Measurements from ENCODE around the gene CARS1.

DNA sequence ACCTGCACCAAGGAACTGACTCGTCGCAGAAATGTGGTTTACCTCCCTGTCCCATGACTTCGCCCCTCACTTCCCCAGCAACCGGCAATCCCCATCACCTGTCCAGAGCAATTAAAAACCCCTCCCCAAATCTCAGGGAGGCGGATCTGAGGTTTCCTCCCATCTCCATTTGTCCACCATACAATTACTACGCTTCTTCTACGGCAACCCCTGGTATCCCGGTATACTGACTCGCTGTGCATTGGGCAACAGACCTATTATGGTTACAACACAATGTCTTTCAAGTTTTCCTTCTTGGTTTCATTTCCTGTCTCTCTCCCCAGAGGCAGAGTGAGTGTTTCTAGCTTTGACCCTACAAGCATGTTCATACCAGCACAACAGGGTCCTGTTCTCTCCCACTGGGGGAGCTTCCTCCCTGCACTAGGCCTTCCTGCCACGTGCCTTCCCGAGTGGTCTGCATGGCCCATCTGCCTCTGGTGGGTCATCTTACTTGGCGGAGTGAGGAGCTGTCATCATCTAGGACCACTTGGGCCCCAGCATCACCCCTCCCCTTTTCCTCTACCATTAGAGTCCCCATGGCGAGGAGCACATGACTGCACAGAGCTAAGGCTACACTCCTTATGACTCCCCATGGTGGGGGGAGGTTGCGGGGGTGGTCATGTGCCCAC, 34.8 kb downstream of the CARS1 start:
- TF ChIP-seq, protein P1, sequence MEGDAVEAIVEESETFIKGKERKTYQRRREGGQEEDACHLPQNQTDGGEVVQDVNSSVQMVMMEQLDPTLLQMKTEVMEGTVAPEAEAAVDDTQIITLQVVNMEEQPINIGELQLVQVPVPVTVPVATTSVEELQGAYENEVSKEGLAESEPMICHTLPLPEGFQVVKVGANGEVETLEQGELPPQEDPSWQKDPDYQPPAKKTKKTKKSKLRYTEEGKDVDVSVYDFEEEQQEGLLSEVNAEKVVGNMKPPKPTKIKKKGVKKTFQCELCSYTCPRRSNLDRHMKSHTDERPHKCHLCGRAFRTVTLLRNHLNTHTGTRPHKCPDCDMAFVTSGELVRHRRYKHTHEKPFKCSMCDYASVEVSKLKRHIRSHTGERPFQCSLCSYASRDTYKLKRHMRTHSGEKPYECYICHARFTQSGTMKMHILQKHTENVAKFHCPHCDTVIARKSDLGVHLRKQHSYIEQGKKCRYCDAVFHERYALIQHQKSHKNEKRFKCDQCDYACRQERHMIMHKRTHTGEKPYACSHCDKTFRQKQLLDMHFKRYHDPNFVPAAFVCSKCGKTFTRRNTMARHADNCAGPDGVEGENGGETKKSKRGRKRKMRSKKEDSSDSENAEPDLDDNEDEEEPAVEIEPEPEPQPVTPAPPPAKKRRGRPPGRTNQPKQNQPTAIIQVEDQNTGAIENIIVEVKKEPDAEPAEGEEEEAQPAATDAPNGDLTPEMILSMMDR (IDR thresholded peaks at IDR 0.05; ENCODE audit: low read length) = no peak
- TF ChIP-seq EZH2 (optimal IDR thresholded peaks at IDR 0.05; ENCODE audit: low read depth, low read length) = no peak
- TF ChIP-seq EZH2phosphoT487 (IDR thresholded peaks at IDR 0.05; ENCODE audit: low read length) = no peak
